Osteocyte (in vitro differentiated cells): ENCODE measurements around the gene PTMA. TPM values are rescaled to one million over a fixed set of nuclear protein-coding genes. Genes with fewer than 3 reads are reported as not detected.
A peak's percentile ranks its signal among the peaks of the same experiment; 100 is the strongest.

Experiments used
- DNase-seq: peaks from one replicate; pipeline ENCODE4 v3.0.0; 2021; ENCODE audit warnings: mixed read lengths; ENCODE audit not compliant: unreplicated experiment; ENCODE audit errors: extremely low spot score
- H3K27ac Mint-ChIP-seq: one replicate; pipeline ENCODE4 v1.8.0; 2021; ENCODE audit warnings: mild to moderate bottlenecking, mixed read lengths; ENCODE audit not compliant: unreplicated experiment
- H3K27me3 Mint-ChIP-seq: one replicate; pipeline ENCODE4 v1.8.0; 2021; ENCODE audit warnings: mixed read lengths; ENCODE audit not compliant: unreplicated experiment
- H3K36me3 Mint-ChIP-seq: one replicate; pipeline ENCODE4 v1.8.0; 2021; ENCODE audit warnings: mixed read lengths; ENCODE audit not compliant: unreplicated experiment
- H3K4me1 Mint-ChIP-seq: one replicate; pipeline ENCODE4 v1.8.0; 2021; ENCODE audit warnings: mixed read lengths; ENCODE audit not compliant: unreplicated experiment
- H3K4me3 Mint-ChIP-seq: one replicate; pipeline ENCODE4 v1.8.0; 2021; ENCODE audit warnings: mild to moderate bottlenecking, moderate library complexity, mixed read lengths; ENCODE audit not compliant: unreplicated experiment
- H3K9me3 Mint-ChIP-seq: one replicate; pipeline ENCODE4 v1.8.0; 2021; ENCODE audit warnings: mixed read lengths; ENCODE audit not compliant: unreplicated experiment
- total RNA-seq: library from RNA; stranded (reverse); gene quantifications from 2 replicates; pipeline ENCODE4 v1.2.1, GENCODE V29; 2021
- TF ChIP-seq, protein P1 (sequence below): fragments of 200-600 bp; sonication (generic); IDR thresholded peaks from 2 replicates; pipeline ENCODE4 v1.5.0; 2021; ENCODE audit warnings: antibody characterized with exemption, mild to moderate bottlenecking, moderate library complexity

The PTMA gene
- total RNA-seq, 1 donor from 2014 or later: 776 TPM

DNA sequence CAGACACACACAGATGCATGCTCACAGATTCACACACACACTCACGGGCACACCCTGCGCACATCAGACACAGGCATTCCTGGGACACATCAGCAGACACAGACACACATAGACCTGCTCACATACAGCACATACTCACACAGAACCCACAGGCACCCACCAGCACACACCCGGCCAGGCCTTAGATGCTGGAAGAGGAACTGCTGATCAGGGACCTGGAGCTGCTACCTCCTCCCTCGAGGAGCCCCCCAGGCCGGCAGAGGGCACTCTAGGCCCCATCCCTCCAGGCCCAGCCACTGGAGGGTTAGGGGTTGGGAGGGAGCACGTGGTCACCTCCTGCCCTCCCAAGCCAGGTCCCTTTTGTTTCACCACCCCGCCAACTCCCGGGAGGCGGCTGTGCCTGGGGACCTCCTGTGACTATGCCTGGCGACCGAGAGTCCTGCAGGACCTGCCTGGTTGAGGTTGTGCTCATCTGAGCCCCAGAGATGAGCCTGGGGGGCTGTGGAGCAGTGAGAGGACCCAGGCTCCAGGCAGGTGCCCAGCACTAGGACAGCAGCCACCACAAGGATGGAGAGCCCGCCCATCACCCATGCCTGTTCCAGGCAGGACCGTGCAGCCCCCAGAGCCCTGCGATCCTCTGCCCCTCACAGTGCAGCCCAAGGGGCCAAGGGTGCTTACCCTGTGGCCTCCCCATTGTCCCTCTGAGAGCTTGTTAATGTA, 21.0 kb upstream of the PTMA start:
- H3K4me1 Mint-ChIP-seq: peaks cover 4% of the 10 kb centered on the region
- H3K9me3 Mint-ChIP-seq: no peaks in the 10 kb centered on the region
- H3K27ac Mint-ChIP-seq: no peak overlapping the region
- H3K27me3 Mint-ChIP-seq: no peaks in the 10 kb centered on the region
- no peaks in the 10 kb centered on the region for H3K36me3 Mint-ChIP-seq
- no peak for DNase-seq
- TF ChIP-seq, protein P1, sequence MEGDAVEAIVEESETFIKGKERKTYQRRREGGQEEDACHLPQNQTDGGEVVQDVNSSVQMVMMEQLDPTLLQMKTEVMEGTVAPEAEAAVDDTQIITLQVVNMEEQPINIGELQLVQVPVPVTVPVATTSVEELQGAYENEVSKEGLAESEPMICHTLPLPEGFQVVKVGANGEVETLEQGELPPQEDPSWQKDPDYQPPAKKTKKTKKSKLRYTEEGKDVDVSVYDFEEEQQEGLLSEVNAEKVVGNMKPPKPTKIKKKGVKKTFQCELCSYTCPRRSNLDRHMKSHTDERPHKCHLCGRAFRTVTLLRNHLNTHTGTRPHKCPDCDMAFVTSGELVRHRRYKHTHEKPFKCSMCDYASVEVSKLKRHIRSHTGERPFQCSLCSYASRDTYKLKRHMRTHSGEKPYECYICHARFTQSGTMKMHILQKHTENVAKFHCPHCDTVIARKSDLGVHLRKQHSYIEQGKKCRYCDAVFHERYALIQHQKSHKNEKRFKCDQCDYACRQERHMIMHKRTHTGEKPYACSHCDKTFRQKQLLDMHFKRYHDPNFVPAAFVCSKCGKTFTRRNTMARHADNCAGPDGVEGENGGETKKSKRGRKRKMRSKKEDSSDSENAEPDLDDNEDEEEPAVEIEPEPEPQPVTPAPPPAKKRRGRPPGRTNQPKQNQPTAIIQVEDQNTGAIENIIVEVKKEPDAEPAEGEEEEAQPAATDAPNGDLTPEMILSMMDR: peak; percentile 53
- H3K4me3 Mint-ChIP-seq: no peak overlapping the region

- Mint-ChIP-seq H3K27me3 (no peaks in the 10 kb centered on the region), H3K27ac (no peak overlapping the region), H3K9me3 (no peaks in the 10 kb centered on the region), H3K4me3 (no peak overlapping the region), H3K36me3 (no peaks in the 10 kb centered on the region), H3K4me1 (no peaks in the 10 kb centered on the region)
- no peak for DNase-seq
- TF ChIP-seq, protein P1: no peak
These were observed 20.4 kb upstream of the PTMA start for GRCh38 chr2:231687961-231688360.

DNA sequence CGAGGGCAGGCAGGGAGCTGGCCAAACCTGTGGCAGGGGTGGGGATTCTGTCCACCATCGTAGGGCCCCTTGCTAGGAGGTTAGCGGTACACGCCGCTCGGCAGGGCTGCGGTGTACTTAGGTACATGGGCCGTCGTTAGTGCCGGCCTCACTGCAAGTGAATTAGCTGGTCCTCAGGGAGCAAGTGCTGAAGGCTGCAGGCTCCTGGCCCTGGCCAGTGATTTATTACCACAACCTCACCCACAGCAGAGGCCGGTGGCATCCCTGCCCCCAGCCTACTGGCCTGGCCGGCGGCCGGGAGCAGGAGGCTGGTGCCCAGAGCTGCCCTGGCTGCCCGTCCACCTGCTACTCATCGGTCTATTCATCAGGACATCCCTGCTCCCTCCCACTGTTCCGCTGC, 19.6 kb upstream of the PTMA start:
- no peaks in the 10 kb centered on the region for H3K27me3 Mint-ChIP-seq
- H3K36me3 Mint-ChIP-seq: no peaks in the 10 kb centered on the region
- H3K9me3 Mint-ChIP-seq: no peaks in the 10 kb centered on the region
- H3K4me1 Mint-ChIP-seq: no peaks in the 10 kb centered on the region
- H3K27ac Mint-ChIP-seq: no peak overlapping the region
- TF ChIP-seq, protein P1: no peak
- no peak for DNase-seq
- H3K4me3 Mint-ChIP-seq: no peak overlapping the region

DNA sequence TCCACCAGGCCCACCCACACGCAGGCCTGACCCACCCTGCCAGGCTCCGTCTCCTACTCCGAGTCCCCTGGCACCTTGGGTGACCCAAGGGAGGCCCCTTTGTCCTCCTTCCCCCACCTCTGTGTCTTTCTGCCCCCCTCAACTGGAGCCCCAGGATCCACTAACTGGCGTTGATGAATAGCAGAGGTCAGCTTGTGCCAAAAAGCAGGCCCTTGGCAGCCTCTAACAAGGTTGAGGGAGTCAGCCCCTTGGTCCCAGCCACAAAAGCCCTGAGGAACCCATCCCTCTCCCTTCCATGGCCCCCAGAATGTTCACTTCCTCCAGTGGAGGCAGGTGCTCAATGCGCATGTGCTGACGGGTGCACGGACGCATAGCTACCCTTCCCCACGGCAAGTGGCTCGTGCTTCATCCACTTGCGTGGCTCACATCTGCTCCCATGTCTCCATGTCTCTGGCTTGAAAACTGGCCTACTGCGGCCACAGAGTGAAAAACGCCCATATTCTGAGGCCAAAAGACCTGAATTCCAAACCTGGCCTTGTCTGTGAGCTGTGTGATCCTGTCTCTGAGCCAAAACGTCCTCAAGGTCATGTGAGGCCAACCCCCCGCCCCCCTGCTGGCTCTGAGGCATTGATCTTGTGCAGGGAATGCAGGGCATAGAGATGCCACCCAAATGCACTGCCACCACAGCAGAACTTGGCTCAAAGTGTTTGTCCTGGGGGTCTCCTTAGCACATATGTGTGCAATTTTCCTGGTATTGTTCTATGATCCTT, 19.0 kb upstream of the PTMA start:
- Mint-ChIP-seq H3K27ac (no peak overlapping the region), H3K9me3 (no peaks in the 10 kb centered on the region), H3K27me3 (no peaks in the 10 kb centered on the region), H3K36me3 (no peaks in the 10 kb centered on the region), H3K4me3 (no peak overlapping the region), H3K4me1 (no peaks in the 10 kb centered on the region)
- DNase-seq: no peak
- TF ChIP-seq, protein P1: no peak

DNA sequence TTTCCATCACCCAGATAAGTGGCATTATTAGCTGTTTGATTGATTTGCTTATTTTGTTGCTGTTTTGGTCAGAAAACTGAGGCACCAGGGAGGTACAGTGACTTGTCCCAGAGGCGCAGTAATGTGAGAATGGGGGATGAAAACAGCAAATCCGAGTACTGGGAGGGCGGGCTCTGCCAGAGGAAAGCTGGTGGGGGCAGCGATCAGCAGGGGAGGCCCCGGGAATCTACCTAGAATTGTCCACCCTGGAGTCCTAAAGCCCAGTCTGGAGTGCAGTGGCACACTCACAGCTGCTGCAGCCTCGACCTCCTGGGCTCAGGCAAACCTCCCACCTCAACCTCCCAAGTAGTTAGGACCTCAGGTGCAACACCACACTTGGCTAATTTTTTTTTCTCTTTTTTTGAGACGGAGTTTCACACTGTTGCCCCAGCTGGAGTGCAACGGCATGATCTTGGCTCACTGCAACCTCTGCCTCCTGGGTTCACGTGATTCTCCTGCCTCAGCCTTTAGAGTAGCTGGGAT, 17.0 kb upstream of the PTMA start:
- H3K27me3 Mint-ChIP-seq: no peaks in the 10 kb centered on the region
- no peaks in the 10 kb centered on the region for H3K36me3 Mint-ChIP-seq
- no peak overlapping the region for H3K4me3 Mint-ChIP-seq
- H3K4me1 Mint-ChIP-seq: peaks cover 6% of the 10 kb centered on the region
- DNase-seq: no peak
- no peaks in the 10 kb centered on the region for H3K9me3 Mint-ChIP-seq
- no peak overlapping the region for H3K27ac Mint-ChIP-seq
- TF ChIP-seq, protein P1: no peak
